ENCODE data around the gene RNASE2.
"Not testable (repeated sequence)": the region's sequence is repeated elsewhere in the genome, so short reads cannot be mapped to it uniquely, and the experiment has no call there.

RNASE2 gene

DNA sequence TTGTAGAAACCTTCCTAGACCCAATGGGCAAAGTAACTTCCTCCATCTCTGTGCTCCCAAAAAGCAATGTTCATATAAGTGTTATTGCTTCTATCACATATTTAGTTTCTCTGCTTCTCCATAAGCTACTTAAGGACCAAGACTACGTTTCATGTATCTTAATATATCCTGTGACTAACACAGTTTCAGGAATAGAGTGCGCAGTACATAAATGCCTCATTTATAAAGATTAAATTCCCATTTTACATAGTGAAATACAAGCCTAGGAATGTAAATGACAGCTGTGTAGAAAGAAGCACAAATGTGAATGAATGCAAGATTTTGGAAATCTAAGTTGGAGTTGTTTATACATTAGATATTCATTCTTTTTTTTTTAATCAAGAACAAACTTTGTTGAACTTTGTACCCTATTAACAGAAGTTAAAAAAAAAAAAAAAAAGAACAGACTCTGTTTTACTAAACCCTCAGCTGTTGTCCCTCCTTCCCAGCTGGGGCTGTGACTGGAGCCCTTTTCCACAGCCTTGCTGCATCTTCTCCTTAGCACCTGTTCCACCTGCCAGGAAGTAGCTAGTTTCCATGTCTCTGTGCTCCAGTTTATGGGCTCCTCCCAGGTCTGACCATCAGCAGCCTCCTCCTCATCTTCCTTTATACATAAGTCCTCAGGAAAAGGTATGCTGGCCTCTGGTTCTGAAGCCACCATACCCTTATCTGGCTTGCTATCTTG lies 27.5 kb downstream of the RNASE2 start:
- DNase-seq = no peak

DNA sequence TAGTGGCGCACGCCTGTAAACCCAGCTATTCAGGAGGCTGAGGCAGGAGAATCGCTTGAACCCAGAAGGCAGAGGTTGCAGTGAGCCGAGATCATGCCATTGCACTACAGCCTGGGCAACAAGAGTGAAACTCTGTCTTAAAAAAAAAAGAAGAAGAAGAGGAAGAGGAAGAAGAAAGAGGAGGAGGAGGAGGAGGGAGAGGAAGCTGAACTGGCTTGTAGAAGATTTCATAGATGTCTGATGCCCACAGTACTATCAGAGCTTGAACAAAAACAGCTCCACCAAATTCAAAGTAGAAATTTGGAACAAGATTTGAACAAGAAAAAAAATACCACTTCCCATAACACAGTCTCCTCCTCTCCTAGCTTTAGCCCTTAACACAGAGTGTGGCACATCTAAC lies 30.4 kb downstream of the RNASE2 start:
- not testable (repeated sequence) for DNase-seq

DNA sequence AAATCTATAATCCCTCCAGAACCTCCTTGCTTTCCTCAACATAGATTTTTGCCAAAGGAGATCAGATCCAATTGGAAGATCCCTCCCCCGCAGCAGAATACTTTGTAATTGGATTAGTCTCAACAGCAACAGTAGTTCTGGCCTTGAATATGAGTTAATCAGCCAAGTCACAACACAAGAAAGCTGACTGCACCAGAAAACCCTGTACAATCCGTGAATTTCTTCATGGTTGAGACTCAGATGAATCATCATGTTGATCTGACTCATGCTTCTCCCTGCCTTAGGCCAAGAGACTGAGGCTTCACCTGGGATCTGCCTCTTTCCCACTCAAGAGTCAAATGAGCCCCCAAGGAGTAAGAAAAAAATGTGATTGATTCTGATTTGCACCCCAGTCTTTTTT lies 31.5 kb downstream of the RNASE2 start:
- peak; percentile 93 for DNase-seq

DNA sequence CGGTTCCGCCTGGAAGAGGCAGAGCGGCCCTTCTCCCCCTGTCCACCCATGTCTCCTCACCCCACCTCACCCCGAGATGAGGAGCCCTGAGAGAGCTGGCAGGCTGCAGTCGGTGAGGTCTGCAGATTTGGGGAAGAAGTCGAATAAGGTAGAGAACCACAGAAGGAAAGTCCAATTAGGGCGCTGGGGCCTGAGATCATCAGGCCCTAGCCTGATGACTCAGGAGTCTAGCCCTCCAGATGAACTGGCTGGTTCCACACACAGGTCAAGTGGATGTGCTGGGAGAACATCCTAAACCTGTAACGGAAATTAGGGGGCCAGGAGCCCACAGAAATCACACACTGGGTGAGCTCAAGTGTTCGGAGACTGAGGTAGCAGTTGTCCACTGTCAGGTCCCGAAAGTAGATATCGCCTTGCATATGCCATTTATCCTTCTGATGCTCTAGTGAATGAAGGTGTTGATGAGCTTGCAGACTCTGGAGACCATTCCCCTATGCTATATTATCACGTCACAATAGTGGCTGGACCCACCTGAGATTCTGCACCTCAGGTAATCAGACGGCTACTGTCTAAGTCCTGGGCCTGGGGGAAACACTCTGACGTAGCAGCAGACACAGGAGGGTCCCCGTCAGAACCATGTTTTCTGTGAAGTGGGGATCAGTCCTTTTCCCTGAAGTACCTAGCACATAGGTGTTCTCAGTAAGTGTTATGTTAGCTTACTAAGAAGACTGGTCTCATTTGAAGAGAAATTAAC lies 33.6 kb downstream of the RNASE2 start:
- no peak for DNase-seq

DNA sequence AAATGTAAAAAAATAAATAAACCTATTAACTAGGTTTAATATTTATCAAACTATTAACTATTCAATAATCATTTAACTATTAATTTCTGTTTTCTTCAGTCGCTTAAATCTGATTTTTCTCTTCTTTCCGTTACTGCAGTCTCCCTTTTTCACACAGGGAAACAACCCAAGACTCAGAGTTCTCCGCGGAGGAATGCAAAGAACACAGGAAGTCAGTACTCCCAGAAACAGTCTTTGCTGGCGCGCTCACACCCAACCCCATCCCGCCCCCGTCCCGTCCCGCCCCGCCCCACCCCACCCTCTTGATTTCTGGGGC lies 34.1 kb downstream of the RNASE2 start:
- DNase-seq = no peak

DNA sequence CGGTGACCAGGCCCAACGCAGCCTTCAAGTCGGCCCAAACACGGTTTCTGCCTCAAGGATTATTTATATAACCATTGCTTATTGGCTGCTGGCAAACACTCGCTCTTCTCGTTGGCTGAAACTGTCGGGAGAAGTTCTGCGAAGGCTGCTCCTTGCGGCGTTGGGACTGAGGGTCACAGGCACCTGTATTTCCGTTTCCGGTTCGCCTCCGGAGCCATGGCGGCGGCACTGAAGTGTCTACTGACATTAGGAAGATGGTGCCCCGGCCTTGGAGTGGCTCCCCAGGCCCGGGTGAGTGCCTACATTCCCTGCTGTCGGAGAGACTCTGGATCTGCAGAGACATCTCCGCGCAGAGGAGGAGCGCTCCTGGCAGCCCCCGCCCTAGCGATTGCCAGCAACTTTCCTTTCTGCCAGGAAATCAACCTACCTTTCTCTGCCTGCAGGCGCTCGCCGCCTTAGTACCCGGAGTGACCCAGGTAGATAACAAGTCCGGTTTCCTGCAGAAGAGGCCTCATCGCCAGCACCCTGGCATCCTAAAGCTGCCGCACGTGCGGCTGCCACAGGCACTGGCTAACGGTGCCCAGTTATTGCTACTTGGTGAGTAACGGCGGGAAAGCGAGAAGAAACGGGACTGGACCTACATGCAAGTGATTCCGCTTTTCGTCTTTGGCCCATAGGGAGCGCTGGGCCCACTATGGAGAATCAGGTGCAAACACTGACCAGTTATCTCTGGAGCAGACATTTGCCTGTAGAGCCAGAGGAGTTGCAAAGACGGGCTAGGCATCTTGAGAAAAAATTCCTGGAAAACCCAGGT lies 34.7 kb downstream of the RNASE2 start, which contains the start of gene METTL17:
TSS of gene METTL17 (plus strand) at position 194 of the 814 bp plus-strand sequence. CDS start at position 217, 23 bp downstream.
- peak; percentile 98 for DNase-seq

DNA sequence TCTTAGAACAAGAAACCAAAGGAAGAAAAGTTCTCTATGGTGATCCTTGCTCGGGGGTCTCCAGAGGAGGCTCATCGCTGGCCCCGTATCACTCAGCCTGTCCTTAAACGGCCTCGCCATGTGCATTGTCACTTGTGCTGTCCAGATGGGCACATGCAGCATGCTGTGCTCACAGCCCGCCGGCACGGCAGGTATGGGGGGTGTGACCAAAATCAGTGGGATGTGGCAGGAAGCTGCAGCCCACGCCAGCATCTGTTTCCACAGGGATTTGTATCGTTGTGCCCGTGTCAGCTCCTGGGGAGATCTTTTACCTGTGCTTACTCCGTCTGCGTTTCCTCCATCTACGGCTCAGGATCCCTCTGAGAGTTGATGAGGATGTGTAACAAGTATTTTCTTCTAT lies 41.2 kb downstream of the RNASE2 start:
- no peak for DNase-seq

DNA sequence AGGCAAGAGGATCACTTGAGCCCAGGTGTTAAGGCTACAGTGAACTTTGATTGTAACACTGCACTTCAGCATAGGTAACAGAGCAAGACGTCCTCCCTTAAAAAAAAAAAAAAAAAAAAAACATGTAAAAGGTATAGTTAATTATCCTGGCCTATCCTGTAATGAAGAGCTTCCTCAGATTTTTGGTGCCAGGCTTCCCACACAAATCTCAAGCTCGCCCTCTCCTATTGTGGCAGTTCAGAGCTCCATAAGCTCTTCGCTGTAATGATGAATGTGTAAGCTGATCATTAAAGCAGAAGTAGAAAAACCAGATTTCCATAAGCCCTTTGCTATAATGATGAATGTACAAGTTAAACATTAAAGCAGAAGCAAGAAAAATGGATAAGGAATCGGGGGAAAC lies 41.8 kb downstream of the RNASE2 start:
- no peak for DNase-seq

DNA sequence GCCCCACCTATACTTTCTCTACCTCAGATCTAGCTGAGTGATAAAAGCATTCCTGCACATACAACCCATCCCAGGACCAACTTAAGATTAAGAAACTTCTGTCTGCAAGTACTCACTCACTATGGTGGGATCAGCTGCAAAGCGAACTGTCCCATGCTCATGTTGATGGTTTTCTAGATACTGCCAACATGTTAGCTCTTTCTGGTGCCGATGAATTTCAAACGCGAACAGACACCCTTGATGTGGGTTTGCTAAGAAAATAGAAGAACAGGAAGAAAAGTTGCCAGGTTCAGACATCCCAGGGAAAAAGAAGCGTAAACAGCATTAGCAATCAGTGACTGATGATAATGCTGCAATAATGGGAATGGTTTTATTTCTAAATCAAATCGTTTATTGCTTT lies 42.3 kb downstream of the RNASE2 start:
- DNase-seq = no peak

DNA sequence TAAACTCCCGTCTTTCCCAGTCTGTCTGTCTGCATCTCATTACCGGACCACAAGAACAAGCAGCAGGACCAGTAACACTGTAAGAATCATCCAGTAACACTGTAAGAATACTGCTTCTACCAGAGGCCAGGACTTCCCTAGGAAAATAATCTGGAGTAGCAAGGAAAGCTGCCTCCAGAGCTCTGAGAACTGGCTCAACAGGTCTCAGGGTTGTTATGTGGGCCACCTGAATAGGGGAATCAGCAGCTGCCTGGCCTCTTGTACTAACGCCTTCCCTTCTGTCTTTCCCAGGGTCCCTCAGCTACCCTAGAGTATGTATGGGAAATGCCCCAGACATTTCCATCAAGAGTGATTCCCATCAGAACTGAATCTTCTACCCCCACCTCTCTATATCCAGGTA lies 42.9 kb downstream of the RNASE2 start:
- DNase-seq = no peak

DNA sequence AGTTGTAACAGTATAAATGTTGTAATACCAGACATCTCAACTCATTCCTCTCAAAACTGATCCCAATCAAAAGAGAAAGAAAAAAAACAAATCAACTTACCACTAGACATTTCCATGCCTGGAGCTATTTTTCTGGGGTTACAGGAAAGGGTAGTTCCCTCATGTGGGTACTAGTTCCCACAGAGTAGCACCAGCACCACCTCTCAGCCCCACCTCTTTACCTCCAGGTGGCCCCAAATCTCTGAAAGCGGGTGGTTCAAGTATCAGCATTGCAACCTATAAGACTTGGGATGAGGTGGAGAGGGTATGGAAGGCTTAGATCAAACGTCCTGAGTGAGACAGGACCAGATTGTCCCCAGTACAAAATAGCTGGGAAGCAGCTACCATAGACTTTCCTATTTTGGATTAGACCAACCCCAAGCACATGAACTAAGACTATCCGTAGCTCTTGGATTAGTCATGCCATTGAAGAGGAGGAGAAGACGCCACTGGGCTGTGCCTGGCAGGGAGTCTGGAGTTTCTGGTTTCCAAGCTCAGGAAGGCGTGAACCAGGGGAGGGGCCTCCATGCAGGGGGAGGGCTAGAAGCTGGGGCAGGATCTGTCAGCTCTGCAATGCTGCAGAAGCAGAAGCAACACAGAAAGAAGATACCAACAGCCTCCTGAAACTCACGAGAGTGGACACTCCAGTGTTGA lies 43.5 kb downstream of the RNASE2 start, which contains the start of gene SLC39A2:
TSS of gene SLC39A2 (plus strand) at position 620 of the 693 bp plus-strand sequence. CDS start 154 bp downstream, outside the sequence.
- DNase-seq = peak; percentile 84

DNA sequence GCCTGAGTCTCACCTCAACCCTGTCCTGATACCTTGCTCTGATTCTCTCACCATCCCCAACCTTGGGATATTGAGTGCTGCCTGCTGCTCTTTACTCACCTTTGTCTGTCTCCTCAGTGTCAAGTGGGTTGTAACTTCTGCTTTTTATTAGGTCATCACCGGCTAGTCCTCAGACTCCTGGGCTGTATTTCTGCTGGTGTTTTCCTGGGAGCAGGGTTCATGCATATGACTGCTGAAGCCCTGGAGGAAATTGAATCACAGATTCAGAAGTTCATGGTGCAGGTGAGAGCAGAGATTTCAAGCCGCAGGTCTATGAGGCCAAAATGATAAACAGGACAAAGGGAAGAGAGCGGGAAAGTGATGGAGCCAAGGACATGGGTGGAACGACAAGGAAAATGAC lies 44.3 kb downstream of the RNASE2 start:
- DNase-seq = no peak

DNA sequence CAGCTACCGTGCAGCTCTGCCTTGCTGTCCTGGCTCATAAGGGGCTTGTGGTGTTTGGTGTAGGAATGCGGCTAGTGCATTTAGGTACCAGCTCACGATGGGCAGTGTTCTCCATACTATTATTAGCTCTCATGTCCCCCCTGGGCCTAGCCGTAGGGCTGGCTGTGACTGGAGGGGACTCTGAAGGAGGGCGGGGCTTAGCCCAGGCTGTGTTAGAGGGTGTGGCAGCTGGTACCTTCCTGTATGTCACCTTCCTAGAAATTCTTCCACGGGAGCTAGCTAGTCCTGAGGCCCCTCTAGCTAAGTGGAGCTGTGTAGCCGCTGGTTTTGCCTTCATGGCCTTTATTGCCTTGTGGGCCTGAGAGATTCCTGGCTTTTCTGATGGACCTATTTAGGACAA lies 45.9 kb downstream of the RNASE2 start:
- no peak for DNase-seq

DNA sequence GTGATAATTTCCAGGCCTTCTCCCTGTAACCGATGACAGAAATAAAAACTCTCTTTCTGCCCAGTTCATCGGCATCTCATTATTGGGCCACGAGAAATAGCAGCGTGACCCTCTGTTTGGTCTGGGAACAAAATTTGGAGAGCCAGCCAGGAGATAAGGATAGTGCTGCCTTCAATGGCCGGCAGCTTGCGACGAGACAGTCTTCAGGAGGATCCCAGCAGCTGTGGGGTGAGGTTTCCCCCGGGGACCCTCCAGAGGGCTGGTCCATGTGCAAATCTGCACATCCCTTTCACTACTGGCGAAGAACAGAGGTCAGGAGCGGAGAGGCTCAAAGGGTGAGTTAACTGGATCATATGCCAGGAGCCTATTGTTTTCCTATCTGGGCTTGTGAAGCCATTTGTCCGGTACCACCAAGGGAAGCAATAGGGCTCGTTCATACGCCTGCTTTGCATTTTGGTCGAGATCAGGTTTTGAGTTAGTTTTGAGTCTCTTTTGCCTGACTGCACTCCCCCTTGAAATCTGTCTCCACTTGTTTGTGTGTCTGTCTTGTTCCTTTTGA lies 48.6 kb downstream of the RNASE2 start:
- DNase-seq = no peak

Data from fibroblast of skin of scalp (primary cell).